ENCODE measurements around the gene CRP.
"Not testable (repeated sequence)": the region's sequence is repeated elsewhere in the genome, so short reads cannot be mapped to it uniquely, and the experiment has no call there.

The CRP gene

DNA sequence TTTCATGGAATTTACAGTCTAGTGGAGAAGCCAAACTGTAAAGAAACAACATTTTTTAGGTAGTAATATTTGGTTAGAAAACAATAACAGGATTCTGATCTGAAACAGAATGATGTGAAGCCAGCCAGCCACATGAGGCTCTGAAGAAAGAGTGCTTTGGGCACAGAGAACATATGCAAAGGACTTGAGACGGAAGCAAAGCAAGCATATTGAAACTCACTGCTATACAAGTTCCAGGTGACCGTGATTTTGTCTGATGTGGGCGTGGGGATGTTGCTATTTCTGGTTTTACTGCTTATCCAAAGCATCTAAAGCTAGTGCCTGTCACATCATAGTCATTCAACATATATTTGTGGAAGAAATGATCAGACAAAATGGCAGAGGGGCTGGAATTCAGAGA lies 14.7 kb downstream of the CRP start:
- DNase-seq (ENCODE audit: low read depth), result no peak

DNA sequence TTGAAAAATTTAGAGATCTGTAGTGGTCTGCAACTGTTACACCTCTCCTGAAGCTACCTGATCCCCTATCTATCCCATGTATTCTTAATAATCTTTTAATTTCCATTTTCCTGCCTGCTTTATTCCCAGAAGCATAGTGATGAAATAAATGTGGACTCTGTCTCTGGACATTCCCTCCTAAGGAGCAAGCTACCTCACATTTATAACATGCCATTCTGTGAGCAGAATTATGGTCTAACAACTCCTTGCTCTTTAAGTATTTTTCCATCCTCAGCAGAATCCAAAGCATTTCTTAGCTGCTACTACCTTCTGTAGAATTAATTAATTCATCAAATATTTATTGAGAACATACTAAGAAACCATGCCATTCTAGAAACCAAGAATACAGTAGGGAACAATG lies 15.1 kb downstream of the CRP start:
- DNase-seq (ENCODE audit: low read depth), result no peak

DNA sequence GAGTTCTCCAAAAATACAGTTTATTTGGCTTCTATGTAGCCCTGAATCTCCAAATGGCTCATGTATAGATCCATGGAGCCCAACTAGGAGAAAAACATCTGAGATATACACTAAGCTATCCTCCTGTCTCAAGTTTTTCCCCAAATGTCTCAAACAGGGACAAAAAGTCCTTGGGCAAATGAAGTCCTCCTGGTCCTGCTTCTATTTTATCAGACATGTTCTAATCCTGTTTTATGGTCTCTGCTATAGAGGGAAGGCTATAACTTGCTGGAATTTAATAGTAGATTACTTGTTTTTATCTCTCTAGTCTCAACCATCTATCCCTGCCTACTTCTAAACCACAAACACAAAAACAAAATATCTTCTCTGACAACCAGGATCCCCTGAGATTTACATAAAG lies 26.9 kb downstream of the CRP start:
- DNase-seq (ENCODE audit: low read depth), result no peak

- DNase-seq (ENCODE audit: low read depth), result no peak
Observed at GRCh38 chr1:159686599-159687299, 27.6 kb downstream of the CRP start.

DNA sequence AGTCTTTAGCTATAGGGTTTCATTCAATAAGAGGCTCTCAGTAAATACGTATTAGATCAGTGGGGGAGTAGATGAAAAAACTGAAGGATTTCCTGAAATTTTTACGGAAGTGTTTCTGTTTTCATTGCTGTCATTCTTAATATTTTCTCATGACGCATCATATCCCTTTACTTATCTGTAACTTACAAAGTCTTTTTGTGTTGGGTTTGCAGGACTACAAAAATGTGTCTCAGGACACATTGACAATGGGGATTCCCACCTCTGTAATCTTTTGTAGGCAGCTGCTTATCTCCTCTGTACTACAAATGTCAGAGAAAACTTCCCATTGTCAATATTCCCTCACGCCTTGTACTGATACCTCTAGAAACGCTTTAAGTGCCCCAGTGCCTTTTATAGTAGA lies 35.5 kb downstream of the CRP start:
- DNase-seq (ENCODE audit: low read depth), result no peak

- no peak for DNase-seq (ENCODE audit: low read depth)
Observed at GRCh38 chr1:159675046-159675445, 39.3 kb downstream of the CRP start.

DNA sequence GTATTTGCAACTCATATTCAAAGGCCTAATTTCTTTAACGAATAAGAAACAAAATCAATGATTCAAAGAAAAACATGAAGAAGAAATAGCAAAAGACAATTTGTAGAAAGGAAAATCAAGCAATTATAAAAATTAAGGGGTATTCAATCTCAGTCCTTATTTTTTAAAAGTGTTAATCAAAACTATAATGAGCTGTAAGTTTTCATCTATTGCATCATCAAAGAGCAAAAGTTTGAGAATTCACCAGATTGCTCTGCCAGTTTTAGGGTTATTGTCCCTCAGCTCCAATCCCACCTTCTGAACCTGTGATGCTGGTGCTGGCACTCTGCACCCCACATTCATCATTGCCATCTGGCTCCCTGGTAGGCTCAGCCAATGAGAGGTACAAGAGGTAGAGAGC lies 42.0 kb downstream of the CRP start:
- DNase-seq (ENCODE audit: low read depth), result not testable (repeated sequence)

DNA sequence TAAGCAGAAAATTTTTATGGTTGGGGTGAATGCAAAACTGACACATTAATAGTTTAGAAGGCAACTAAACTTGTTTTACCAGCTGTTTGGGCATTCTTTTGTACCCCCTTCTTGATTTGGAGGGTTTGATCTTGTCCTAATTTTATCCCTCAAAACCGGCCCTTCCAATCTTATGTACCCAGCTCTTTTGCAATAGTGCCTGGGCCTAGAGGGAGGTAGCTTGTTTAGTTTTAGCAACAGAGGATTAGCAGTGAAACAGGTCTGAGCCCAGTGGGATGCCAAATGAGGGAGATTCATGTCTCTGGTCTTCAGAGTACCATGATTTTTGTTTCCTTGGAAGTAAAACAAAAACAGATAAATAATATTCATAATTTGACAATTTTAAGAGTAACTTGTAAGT lies 45.1 kb downstream of the CRP start:
- no peak for DNase-seq (ENCODE audit: low read depth)

GRCh38 chr1:159668739-159669138 lies 45.6 kb downstream of the CRP start:
- no peak for DNase-seq (ENCODE audit: low read depth)

DNA sequence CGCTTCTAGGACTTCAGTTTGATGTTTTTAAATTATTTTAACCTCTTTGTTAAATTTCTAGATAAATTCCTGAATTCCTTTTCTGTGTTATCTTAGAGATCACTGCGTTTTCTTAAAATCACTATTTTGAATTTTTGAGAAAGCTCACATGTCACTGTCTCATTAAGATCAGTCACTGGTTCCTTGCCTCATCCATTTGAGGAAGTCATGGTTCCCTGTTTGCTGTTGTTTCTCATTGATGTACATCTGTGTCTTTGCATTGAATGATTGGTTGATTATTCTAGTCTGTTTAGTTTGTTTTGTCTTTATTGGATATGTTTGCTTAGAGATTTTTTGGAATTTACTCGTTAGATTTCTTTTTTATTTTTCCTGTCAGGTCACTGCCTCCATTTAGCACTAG lies 50.1 kb downstream of the CRP start:
- DNase-seq (ENCODE audit: low read depth), result no peak

GRCh38 chr1:159663552-159663951 lies 50.8 kb downstream of the CRP start:
- no peak for DNase-seq (ENCODE audit: low read depth)

Measured in stimulated activated CD8-positive, alpha-beta memory T cell treated with anti-CD3 and anti-CD28 coated beads, Interleukin-15, amount 100 ng/mL, for 1 hour (primary cell).